ENCODE results near the gene ELF5.

Gene ELF5

GRCh38 chr11:34521265-34521664 lies 7.7 kb upstream of the ELF5 start:
- no peak for DNase-seq

DNA sequence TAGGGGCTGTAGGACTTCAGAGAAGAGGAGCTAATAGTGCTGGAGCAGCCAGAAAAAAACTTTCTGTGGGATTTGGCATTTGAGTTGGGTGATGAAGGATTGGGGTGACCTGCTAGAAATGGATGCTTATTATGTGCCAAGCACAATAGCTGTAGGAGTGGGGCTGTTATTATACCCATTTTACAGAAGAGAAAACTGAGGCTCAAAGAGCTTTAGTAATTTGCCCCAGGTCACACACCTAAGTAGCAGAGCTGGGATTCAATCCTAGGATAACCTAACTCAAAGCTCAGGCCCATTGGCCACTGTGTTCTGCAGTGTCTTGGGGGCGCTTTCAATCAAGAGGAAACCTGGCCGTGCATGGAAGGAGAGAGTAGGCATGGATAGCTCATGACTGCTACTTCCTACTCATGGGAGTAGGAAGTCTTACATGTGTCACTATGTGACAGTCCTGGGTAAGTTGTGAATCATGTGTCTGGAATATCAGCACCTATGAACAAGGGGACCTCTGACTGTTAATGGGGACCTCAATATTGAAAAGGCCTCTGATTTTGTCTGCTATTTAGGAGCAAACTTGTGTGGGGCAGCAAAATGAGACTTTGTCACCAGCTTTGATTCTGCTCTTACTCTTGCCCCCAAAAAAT lies 6.1 kb upstream of the ELF5 start:
- DNase-seq: no peak

GRCh38 chr11:34516247-34517040 lies 2.9 kb upstream of the ELF5 start:
- DNase-seq: no peak

GRCh38 chr11:34514597-34514996 lies 1.0 kb upstream of the ELF5 start:
- no peak for DNase-seq

DNA sequence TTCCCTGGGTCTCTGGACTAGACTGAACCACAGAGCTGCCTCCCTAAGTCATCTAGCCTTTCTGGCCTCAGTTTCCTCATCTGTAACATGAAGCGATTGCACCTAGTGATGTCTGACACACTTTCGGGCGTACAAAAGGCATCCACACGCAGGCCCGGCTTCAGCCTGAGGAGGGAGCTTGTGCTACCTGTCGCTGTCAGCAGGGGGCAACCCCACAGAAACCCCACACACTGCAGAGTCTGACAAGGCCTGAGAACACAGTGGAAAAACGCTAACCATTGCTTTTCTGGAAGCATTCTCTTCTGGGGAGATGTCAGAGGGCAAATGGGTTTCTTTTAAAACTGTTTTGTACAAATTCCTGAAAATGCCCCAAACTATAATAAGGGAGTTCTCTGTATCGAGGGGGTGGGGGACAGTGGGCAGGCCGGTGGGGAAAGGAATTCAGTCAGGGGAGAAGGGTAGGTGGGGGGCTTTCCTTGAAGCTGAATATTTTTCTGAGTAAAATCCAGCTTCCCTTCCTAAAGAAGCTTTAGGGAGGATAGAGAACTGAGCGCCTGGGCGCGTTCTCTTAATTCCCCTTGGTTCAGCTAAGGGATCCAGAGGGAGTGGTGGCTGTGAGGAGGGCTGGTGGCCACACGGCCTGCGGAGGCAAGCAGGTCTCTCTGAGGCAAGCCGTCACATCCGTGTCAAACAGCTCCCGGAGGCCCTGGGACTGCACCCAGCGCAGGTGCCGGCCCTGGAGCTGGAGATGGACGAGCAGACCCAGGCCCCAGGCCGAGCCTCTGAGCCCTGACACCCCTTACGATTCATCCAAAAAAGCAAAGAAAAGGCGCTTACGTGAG lies 533 bp downstream of the ELF5 start:
- DNase-seq: peak; percentile 47

- DNase-seq: no peak
These were observed 2.9 kb downstream of the ELF5 start for GRCh38 chr11:34510673-34511072.

DNA sequence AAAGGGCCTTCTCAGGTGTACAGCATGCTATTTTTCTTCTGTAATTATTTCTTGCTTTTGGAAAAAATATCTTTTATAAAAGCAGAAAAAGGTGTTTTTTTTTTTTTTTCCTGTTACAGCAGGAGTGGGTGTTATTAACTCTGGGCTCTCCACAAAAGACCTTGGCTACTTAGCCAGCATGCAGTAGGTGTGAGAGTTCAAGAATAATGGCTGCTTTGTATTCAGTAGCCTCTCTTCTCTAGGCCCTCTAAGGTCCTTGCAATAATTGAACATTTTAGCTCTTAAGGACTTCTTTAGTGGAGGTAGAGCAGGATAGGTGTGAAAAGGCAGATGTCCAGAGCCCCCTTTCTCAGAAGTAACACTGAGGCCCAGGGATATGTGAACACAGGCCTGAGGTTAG lies 3.4 kb downstream of the ELF5 start:
- no peak for DNase-seq

DNA sequence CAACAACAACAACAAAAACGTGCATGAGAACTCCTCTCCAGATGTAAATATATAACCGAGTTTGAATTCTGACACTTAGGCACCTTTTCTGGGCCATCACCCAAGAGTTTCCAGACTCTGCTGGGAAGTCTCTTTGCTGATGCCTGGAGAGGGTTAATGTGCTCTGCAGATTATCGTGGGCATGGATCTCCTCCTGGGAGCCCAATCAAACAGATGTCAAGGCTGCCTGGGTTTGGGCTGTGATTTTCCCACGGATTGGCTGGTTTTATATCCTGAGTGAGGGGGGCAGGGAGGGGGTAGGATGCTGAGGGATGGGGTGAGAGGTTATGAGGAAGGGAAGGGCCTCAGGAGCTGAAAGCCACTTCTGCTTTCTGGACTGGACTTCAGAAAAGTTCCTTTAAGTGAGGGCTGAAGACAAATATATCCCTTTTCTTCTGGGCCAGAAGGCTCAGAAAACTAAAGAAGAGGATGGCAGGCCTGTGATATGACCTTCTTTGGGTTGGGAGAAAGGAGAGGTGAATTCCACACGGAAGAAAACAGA lies 4.2 kb downstream of the ELF5 start:
- DNase-seq: no peak

GRCh38 chr11:34508524-34508923 lies 5.1 kb downstream of the ELF5 start:
- no peak for DNase-seq

- DNase-seq: no peak
These were observed 6.0 kb downstream of the ELF5 start for GRCh38 chr11:34507610-34508009.

DNA sequence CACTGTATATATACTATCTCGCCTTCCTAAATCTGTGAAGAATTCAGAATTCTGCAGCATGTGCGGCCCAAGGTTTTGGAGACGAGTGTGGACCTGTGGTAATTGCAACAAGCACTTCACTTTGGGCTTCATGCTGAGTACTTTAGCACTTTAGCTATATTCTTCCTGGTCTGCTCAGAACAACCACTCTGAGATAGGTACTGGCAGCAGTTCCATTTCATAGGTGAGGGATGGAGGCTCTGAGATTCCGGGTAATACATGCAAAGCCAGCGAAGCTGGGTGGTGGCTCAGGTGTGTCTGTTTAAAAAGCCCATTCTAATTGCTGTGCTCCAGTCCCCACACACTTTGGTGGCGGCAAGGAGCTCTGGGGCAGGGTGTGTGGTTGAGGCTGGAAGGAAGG lies 6.4 kb downstream of the ELF5 start:
- DNase-seq: no peak

DNA sequence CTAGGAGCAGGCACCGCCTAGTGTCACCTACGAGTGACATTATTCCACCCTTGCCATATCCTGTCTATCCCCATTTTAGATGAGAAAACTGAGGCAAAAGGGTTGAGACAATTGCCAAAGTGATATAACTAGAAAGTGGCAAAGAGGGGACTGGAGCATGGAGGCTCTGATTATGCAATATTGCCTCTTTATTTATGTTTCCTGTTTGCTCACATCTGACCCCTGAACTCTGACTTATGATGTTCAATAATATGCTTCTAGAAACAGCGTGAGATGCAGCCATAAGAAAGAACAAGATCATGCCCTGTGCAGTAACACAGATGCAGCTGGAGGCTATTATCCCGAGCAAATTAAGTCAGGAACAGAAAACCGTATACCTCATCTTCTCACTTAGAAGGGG lies 7.7 kb downstream of the ELF5 start:
- DNase-seq: no peak

DNA sequence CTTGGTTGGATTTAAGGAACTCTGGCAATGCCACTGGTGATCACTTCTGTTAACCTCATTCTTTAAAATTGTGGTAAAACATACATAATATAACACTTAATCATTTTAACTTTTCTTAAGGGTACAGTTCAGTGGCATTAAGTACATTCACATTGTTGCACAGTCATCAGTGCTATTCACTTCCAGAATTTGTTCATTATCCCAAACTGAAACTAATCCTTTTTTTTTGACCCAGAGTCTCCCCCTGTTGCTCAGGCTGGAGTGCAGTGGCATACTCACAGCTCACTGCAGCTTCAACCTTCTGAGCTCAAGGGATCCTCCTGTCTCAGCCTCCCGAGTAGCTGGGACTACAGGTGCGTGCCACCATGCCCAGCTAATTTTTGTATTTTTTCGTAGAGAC lies 10.6 kb downstream of the ELF5 start:
- no peak for DNase-seq

GRCh38 chr11:34501949-34502348 lies 11.6 kb downstream of the ELF5 start:
- no peak for DNase-seq

- no peak for DNase-seq
These were observed 12.1 kb downstream of the ELF5 start for GRCh38 chr11:34501500-34501899.

- no peak for DNase-seq
These were observed 13.7 kb downstream of the ELF5 start for GRCh38 chr11:34499719-34500500.

GRCh38 chr11:34495724-34496377 lies 17.7 kb downstream of the ELF5 start:
- DNase-seq: no peak

GRCh38 chr11:34495239-34495723 lies 18.3 kb downstream of the ELF5 start:
- no peak for DNase-seq

DNA sequence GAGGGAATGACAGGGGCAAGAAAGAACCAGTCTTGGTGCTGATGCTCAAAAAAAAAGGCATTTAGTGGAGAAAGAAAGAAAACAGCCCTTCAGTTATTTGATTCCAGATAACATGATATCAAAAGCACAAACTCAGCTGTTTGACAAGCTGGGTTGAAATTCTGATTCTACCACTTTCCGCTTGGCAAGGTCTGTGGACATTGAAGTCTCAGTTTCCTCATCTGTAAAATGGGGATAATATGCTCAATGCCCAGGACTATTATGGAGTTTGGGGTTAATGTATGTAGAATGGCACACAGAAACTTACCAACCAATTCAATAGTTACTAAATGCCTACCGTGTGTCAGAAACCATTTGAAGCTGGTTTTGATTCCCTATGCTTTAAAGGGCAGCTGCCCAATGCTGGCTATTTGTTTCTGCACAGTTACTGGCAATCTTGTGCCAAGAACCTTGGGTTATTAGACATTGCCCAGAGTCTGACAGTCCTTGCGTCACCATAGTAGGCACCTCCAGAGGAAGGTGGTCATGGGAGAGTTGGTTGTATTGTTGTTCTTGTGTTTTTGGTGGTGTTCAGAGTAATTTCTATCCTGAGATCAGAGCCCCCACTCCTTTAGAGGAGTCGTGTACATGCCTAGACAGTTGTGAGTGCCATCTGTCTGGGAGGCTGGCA lies 19.5 kb downstream of the ELF5 start:
- DNase-seq: no peak

DNA sequence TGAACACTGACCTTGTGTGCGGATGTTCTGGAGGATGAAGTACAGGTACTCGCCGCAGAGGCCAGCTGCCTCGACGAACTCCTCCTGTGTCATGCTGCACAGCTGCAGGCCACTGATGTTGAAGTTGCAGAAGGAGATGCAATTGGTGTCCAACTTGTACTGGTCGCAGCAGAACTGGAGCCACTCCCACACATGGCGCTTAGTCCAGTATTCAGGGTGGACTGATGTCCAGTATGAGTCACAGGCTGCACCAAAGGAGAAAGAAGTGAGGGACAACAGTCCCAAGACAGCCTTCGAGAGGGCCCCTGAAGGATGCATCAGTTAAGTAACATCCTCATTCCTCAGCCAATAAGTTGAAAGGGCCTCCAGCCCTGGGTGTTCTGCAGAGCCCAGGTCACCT lies 20.1 kb downstream of the ELF5 start:
- DNase-seq: no peak

DNA sequence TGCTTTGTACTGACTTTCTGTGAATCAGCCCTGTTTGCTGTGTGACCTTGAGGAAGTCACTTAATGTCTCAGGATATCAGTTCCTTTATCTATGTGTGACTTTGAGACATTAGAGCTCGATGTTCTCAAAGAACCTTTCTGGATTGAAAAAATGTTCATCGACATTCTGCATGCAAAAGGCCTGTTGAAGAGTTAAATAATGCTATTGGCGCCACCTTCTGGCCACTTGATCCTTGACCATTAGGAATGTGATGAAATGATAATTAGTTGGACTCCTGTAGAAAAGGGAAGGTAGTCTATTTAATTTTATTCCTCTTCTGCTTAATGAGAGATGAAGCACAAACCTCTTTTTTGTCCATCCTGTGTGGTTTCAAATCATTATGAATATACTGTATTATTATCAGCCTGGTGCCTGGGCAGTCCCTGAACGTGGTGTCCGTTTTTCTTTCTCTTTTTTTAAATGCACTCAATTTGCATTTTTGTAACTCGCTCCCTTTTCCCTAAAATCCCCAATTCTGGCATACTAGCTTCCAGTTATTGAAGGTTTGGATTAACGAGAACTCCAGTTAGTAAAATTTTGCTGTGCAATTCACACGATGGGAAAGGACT lies 20.7 kb downstream of the ELF5 start:
- peak; percentile 37 for DNase-seq
